Sigmoid colon (tissue), 4 donors: ENCODE results near the gene MYRIP.

ENCODE experiments used
- POLR2A ChIP-seq, 2 donors: fragments of 450-650 bp; IDR thresholded peaks; one replicate each; pipeline ENCODE4 v1.6.1; 2016; ENCODE audit warnings: antibody characterized with exemption in 2 of 2, mild to moderate bottlenecking in 2 of 2, moderate library complexity in 2 of 2
- POLR2AphosphoS5 ChIP-seq, 4 donors: sonication (generic); formaldehyde crosslinking; IDR thresholded peaks; one replicate each; pipeline ENCODE4 v1.6.1; 2017; ENCODE audit warnings: antibody characterized with exemption in 4 of 4
- TF ChIP-seq, protein P1 (sequence below), 4 experiments: fragments of 450-650 bp in 3 of 4; fragments of 200-600 bp in 1 of 4; IDR thresholded peaks; one replicate each; pipeline ENCODE4 v1.5.1; 2016 to 2019; ENCODE audit warnings: antibody characterized with exemption in 4 of 4, mild to moderate bottlenecking in 3 of 4, moderate library complexity in 2 of 4

- TF ChIP-seq, protein P1, sequence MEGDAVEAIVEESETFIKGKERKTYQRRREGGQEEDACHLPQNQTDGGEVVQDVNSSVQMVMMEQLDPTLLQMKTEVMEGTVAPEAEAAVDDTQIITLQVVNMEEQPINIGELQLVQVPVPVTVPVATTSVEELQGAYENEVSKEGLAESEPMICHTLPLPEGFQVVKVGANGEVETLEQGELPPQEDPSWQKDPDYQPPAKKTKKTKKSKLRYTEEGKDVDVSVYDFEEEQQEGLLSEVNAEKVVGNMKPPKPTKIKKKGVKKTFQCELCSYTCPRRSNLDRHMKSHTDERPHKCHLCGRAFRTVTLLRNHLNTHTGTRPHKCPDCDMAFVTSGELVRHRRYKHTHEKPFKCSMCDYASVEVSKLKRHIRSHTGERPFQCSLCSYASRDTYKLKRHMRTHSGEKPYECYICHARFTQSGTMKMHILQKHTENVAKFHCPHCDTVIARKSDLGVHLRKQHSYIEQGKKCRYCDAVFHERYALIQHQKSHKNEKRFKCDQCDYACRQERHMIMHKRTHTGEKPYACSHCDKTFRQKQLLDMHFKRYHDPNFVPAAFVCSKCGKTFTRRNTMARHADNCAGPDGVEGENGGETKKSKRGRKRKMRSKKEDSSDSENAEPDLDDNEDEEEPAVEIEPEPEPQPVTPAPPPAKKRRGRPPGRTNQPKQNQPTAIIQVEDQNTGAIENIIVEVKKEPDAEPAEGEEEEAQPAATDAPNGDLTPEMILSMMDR (IDR thresholded peaks at IDR 0.05) = no peak
- TF ChIP-seq POLR2A (IDR thresholded peaks at IDR 0.05) = no peak
- TF ChIP-seq POLR2AphosphoS5 (IDR thresholded peaks at IDR 0.05) = no peak
These were observed 10.5 kb downstream of the MYRIP start for GRCh38 chr3:39819899-39820298.
